PC-3 (cell line): ENCODE results near the gene OPTC. TPM values are rescaled to one million over a fixed set of nuclear protein-coding genes. Genes with fewer than 3 reads are reported as not detected.

Source experiments
- ATAC-seq: fragments of 200-7000 bp; cut with Tn5 transposase; 2 replicates; pipeline ENCODE4 v1.9.1; 2020; ENCODE audit warnings: mild to moderate bottlenecking, moderate library complexity
- BruUV-seq: library from RNA; stranded (reverse); fragments of 400-500 nt; replicated peaks from 2 replicates; lab custom pipeline; 2021; lab: Mats Ljungman, UMichigan
- CTCF ChIA-PET: fragments of 300-600 bp; sonication (Branson Sonifier 250); formaldehyde crosslinking; loops from one replicate; lab custom pipeline; 2022; ENCODE audit warnings: antibody characterized with exemption; lab: Charles Lee
- POLR2A ChIA-PET: fragments of 300-600 bp; sonication (Branson Sonifier 250); formaldehyde crosslinking; loops from one replicate; lab custom pipeline; 2022; ENCODE audit warnings: antibody characterized with exemption; ENCODE audit not compliant: unreplicated experiment; lab: Charles Lee
- DNase-seq: peaks from one replicate; pipeline ENCODE4 v3.0.0-alpha.2; 2015
- H2AFZ ChIP-seq: fragments of 300-600 bp; sonication (generic); 2 replicates; pipeline ENCODE4 v1.6.0; 2016; ENCODE audit warnings: antibody characterized with exemption, low read length
- H3F3A ChIP-seq: fragments of 300-600 bp; sonication (generic); one replicate; pipeline ENCODE4 v1.6.0; 2017; ENCODE audit warnings: antibody characterized with exemption, low read length, control low read depth, mild to moderate bottlenecking; ENCODE audit not compliant: unreplicated experiment
- H3K27ac ChIP-seq: fragments of 300-600 bp; sonication (generic); 2 replicates; pipeline ENCODE4 v1.5.1; 2016; ENCODE audit warnings: mild to moderate bottlenecking, low read length
- H3K27me3 ChIP-seq: fragments of 300-600 bp; sonication (generic); 2 replicates; pipeline ENCODE4 v1.6.1; 2016; ENCODE audit warnings: low read length, mixed read lengths
- H3K36me3 ChIP-seq: fragments of 300-600 bp; sonication (generic); 2 replicates; pipeline ENCODE4 v1.6.1; 2016; ENCODE audit warnings: low read depth, mixed run types, low read length, mixed read lengths
- H3K4me1 ChIP-seq: fragments of 300-600 bp; sonication (generic); 2 replicates; pipeline ENCODE4 v1.5.1; 2016; ENCODE audit warnings: low read length; ENCODE audit not compliant: insufficient read depth
- H3K4me2 ChIP-seq: fragments of 300-600 bp; sonication (generic); 2 replicates; pipeline ENCODE4 v1.6.0; 2016; ENCODE audit warnings: low read length
- H3K4me3 ChIP-seq: fragments of 300-600 bp; sonication (generic); 2 replicates; pipeline ENCODE4 v1.5.1; 2016; ENCODE audit warnings: mild to moderate bottlenecking, low read length, mixed read lengths
- H3K79me2 ChIP-seq: fragments of 300-600 bp; sonication (generic); 2 replicates; pipeline ENCODE4 v1.6.1; 2017; ENCODE audit warnings: low read length, mixed read lengths
- H3K9ac ChIP-seq: fragments of 300-600 bp; sonication (generic); 2 replicates; pipeline ENCODE4 v1.6.0; 2016; ENCODE audit warnings: mild to moderate bottlenecking, low read length
- H3K9me2 ChIP-seq: fragments of 300-600 bp; sonication (generic); replicated peaks from 2 replicates; pipeline ENCODE4 v1.6.1; 2016; ENCODE audit warnings: mixed run types, low read length, mixed read lengths
- H3K9me3 ChIP-seq: fragments of 300-600 bp; sonication (generic); 2 replicates; pipeline ENCODE4 v1.6.1; 2016; ENCODE audit warnings: low read length, mixed read lengths
- H4K20me1 ChIP-seq: fragments of 300-600 bp; sonication (generic); 2 replicates; pipeline ENCODE4 v1.6.1; 2016; ENCODE audit warnings: low read length, mixed read lengths
- EZH2 ChIP-seq: fragments of 300-600 bp; sonication (generic); IDR thresholded peaks from one replicate; pipeline ENCODE4 v1.6.1; 2017; ENCODE audit warnings: antibody characterized with exemption, mild to moderate bottlenecking, low read length; ENCODE audit not compliant: unreplicated experiment
- EZH2phosphoT487 ChIP-seq: fragments of 300-600 bp; sonication (generic); IDR thresholded peaks from 2 replicates; pipeline ENCODE4 v1.6.1; 2018; ENCODE audit warnings: mild to moderate bottlenecking, antibody characterized with exemption, low read length, borderline replicate concordance
- intact Hi-C: fragments of 100-400 bp; cut with micrococcal nuclease; formaldehyde crosslinking; loops from 2 replicates; pipeline ENCODE4 v1.9.0; 2023
- total RNA-seq: library from RNA; depleted of rRNA; stranded (reverse); fragments of >200 nt; gene quantifications from 2 replicates; pipeline ENCODE4 v1.2.3, GENCODE V29; 2014
- TF ChIP-seq, protein P1 (sequence below): fragments of 300-600 bp; sonication (generic); conservative IDR thresholded peaks from 2 replicates; pipeline ENCODE4 v1.5.1; 2017; ENCODE audit warnings: antibody characterized with exemption, low read depth, mild to moderate bottlenecking, low read length

OPTC gene
- total RNA-seq, 1 experiment from 2014 or later, result not detected

DNA sequence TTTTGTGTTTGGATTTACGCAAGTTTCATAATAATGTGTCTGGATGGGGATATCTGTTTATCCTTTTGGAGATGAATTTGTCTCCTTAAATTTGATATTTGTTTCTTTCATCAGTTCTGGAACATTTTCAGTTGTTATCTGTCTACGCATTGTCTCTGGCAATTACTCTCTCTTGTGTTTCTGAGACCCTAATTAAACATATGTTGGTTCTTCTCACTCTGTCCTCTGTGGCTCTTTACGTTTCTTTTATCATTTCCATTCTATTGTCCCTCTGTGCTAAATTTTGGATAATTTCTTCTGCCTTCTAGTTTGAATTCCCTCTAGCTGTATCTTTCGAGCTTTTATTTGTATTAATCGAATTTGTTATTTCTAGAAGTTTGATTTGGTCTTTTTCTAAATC is 35.9 kb upstream of the OPTC start:
- Histone ChIP-seq H3K27me3 (peaks cover 50% of the 10 kb centered on the region), H3K9me3 (no peaks in the 10 kb centered on the region), H3K4me2 (no peak overlapping the region), H3F3A (no peaks in the 10 kb centered on the region), H4K20me1 (no peaks in the 10 kb centered on the region), H3K36me3 (no peaks in the 10 kb centered on the region), H3K79me2 (no peaks in the 10 kb centered on the region), H3K4me1 (no peaks in the 10 kb centered on the region), H2AFZ (no peak overlapping the region), H3K9ac (no peak overlapping the region), H3K9me2 (no peaks in the 10 kb centered on the region), H3K27ac (no peak overlapping the region), H3K4me3 (no peak overlapping the region)
- POLR2A ChIA-PET, result interaction anchor here (0.9 kb wide), 1 partner anchor 157 kb away, joined by 20 read pairs; no protein-coding TSS in a partner anchor
- CTCF ChIA-PET, result no interaction called here
- ATAC-seq, result no peak
- intact Hi-C loops, result no loop called here
- BruUV-seq, result no TSS peak
- TF ChIP-seq EZH2phosphoT487 (no peak), EZH2 (no peak)
- TF ChIP-seq, protein P1, sequence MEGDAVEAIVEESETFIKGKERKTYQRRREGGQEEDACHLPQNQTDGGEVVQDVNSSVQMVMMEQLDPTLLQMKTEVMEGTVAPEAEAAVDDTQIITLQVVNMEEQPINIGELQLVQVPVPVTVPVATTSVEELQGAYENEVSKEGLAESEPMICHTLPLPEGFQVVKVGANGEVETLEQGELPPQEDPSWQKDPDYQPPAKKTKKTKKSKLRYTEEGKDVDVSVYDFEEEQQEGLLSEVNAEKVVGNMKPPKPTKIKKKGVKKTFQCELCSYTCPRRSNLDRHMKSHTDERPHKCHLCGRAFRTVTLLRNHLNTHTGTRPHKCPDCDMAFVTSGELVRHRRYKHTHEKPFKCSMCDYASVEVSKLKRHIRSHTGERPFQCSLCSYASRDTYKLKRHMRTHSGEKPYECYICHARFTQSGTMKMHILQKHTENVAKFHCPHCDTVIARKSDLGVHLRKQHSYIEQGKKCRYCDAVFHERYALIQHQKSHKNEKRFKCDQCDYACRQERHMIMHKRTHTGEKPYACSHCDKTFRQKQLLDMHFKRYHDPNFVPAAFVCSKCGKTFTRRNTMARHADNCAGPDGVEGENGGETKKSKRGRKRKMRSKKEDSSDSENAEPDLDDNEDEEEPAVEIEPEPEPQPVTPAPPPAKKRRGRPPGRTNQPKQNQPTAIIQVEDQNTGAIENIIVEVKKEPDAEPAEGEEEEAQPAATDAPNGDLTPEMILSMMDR, result no peak
- no peak for DNase-seq

DNA sequence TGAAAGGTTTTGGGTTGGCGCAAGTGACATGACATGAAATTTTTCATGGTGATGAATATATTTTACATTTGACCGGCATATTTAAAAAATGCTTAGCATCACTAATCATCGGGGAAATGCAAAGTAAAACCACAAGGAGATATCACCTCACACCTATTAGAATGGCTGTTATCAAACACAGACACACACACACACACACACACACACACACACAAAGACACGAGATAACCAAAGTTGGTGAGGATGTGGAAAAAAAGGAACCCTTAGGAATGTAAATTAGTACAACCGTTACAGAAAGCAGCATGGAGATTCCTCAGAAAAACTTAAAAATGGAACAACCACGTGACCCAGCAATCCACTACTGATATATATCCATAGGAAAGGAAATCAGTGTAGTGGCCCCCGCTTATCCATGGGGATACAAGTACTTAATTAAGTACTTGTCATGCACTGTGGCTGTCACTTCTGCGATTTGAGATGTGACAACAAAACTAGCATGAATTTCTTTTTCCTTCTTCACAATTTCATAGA is 34.2 kb upstream of the OPTC start:
- Histone ChIP-seq H3K27ac (no peak overlapping the region), H3K4me1 (no peaks in the 10 kb centered on the region), H3F3A (no peaks in the 10 kb centered on the region), H3K36me3 (no peaks in the 10 kb centered on the region), H3K27me3 (peaks cover 40% of the 10 kb centered on the region), H3K9ac (no peak overlapping the region), H3K9me3 (no peaks in the 10 kb centered on the region), H3K4me3 (no peak overlapping the region), H4K20me1 (no peaks in the 10 kb centered on the region), H3K79me2 (no peaks in the 10 kb centered on the region), H3K4me2 (no peak overlapping the region), H2AFZ (no peak overlapping the region), H3K9me2 (no peaks in the 10 kb centered on the region)
- intact Hi-C loops, result no loop called here
- no peak for DNase-seq
- TF ChIP-seq EZH2phosphoT487, result no peak
- no peak for TF ChIP-seq EZH2
- TF ChIP-seq, protein P1, result no peak
- no TSS peak for BruUV-seq
- POLR2A ChIA-PET, result no interaction called here
- CTCF ChIA-PET, result no interaction called here
- ATAC-seq, result no peak

DNA sequence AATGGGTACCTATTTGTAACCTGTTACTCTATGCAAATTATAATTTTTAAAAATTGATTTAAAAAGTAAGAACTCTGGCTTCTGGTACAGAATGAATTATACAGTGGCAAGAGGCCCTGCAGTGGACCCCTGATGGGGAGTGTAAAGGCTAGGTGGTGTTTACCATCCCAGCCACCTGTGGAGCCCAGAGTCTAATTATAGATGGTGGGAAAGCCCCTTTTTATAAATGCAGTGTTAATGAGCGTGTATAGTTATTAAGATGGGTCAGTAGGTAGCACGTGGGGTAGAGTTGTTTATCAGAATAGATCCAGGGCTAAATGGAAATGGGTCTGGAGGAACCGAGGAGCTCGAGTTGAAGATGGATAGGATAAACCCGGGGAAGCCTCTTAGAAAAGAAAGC is 32.2 kb upstream of the OPTC start:
- intact Hi-C loops, result no loop called here
- H3K9me3 ChIP-seq, result no peaks in the 10 kb centered on the region
- ATAC-seq (no peak), DNase-seq (no peak)
- BruUV-seq, result no TSS peak
- no peak overlapping the region for H3K4me3 ChIP-seq
- H3K9me2 ChIP-seq, result no peaks in the 10 kb centered on the region
- no peaks in the 10 kb centered on the region for H3K4me1 ChIP-seq
- H3K79me2 ChIP-seq, result no peaks in the 10 kb centered on the region
- no peaks in the 10 kb centered on the region for H3F3A ChIP-seq
- TF ChIP-seq, protein P1, result no peak
- TF ChIP-seq EZH2 (no peak), EZH2phosphoT487 (no peak)
- H3K4me2 ChIP-seq, result no peak overlapping the region
- no peak overlapping the region for H3K9ac ChIP-seq
- H2AFZ ChIP-seq, result no peak overlapping the region
- H3K36me3 ChIP-seq, result no peaks in the 10 kb centered on the region
- POLR2A ChIA-PET, result interaction anchor here (0.6 kb wide), 1 partner anchor 541 kb away, joined by 6 read pairs; no protein-coding TSS in a partner anchor
- CTCF ChIA-PET, result interaction anchor here (0.5 kb wide), 1 partner anchor 155 kb away, joined by 6 read pairs; no protein-coding TSS in a partner anchor
- peaks cover 33% of the 10 kb centered on the region for H3K27me3 ChIP-seq
- H3K27ac ChIP-seq, result no peak overlapping the region
- no peaks in the 10 kb centered on the region for H4K20me1 ChIP-seq
